ENCODE results near the gene DAPK2.

DAPK2 gene

GRCh38 chr15:63908281-63908680 lies 138.0 kb downstream of the DAPK2 start:
- Histone ChIP-seq H4K20me1 (ENCODE audit: insufficient read depth) (no peaks in the 10 kb centered on the region), H2AFZ (ENCODE audit: low read depth) (no peak overlapping the region), H3K4me3 (IDR thresholded peaks at IDR 0.05; ENCODE audit: insufficient read depth, low read depth, low read length) (no peak overlapping the region), H3K27me3 (ENCODE audit: insufficient read depth, low read depth) (no peaks in the 10 kb centered on the region), H3K4me1 (ENCODE audit: low read depth, poor library complexity, severe bottlenecking) (no peaks in the 10 kb centered on the region), H3K9ac (no peak overlapping the region), H3K36me3 (ENCODE audit: insufficient read depth) (no peaks in the 10 kb centered on the region), H3K27ac (no peak overlapping the region), H3K79me2 (ENCODE audit: insufficient read depth, low read depth) (no peaks in the 10 kb centered on the region), H3K4me2 (no peak overlapping the region)
- no peak for TF ChIP-seq CTCF (conservative IDR thresholded peaks at IDR 0.05; ENCODE audit: low read depth, low read length)

GRCh38 chr15:63907521-63907920 lies 138.8 kb downstream of the DAPK2 start:
- no peak overlapping the region for H3K9ac ChIP-seq
- H3K4me2 ChIP-seq, result no peak overlapping the region
- no peaks in the 10 kb centered on the region for H3K79me2 ChIP-seq (ENCODE audit: insufficient read depth, low read depth)
- no peak overlapping the region for H3K4me3 ChIP-seq (IDR thresholded peaks at IDR 0.05; ENCODE audit: insufficient read depth, low read depth, low read length)
- H3K4me1 ChIP-seq (ENCODE audit: low read depth, poor library complexity, severe bottlenecking), result no peaks in the 10 kb centered on the region
- no peak overlapping the region for H2AFZ ChIP-seq (ENCODE audit: low read depth)
- no peaks in the 10 kb centered on the region for H3K27me3 ChIP-seq (ENCODE audit: insufficient read depth, low read depth)
- H3K36me3 ChIP-seq (ENCODE audit: insufficient read depth), result no peaks in the 10 kb centered on the region
- no peaks in the 10 kb centered on the region for H4K20me1 ChIP-seq (ENCODE audit: insufficient read depth)
- TF ChIP-seq CTCF (conservative IDR thresholded peaks at IDR 0.05; ENCODE audit: low read depth, low read length), result no peak
- H3K27ac ChIP-seq, result no peak overlapping the region

- H2AFZ ChIP-seq (ENCODE audit: low read depth), result no peak overlapping the region
These were observed 140.1 kb downstream of the DAPK2 start for GRCh38 chr15:63906266-63906584.

GRCh38 chr15:63905558-63906265 lies 140.6 kb downstream of the DAPK2 start:
- no peak overlapping the region for H3K9ac ChIP-seq
- no peaks in the 10 kb centered on the region for H3K27me3 ChIP-seq (ENCODE audit: insufficient read depth, low read depth)
- no peak overlapping the region for H3K4me2 ChIP-seq
- H3K36me3 ChIP-seq (ENCODE audit: insufficient read depth), result no peaks in the 10 kb centered on the region
- no peak for TF ChIP-seq CTCF (conservative IDR thresholded peaks at IDR 0.05; ENCODE audit: low read depth, low read length)
- H3K27ac ChIP-seq, result no peak overlapping the region
- H2AFZ ChIP-seq (ENCODE audit: low read depth), result no peak overlapping the region
- no peaks in the 10 kb centered on the region for H4K20me1 ChIP-seq (ENCODE audit: insufficient read depth)
- H3K4me1 ChIP-seq (ENCODE audit: low read depth, poor library complexity, severe bottlenecking), result no peaks in the 10 kb centered on the region
- no peak overlapping the region for H3K4me3 ChIP-seq (IDR thresholded peaks at IDR 0.05; ENCODE audit: insufficient read depth, low read depth, low read length)
- H3K79me2 ChIP-seq (ENCODE audit: insufficient read depth, low read depth), result no peaks in the 10 kb centered on the region

More at GRCh38 chr15:63906266-63906584, 140.1 kb downstream of the DAPK2 start:
- Histone ChIP-seq H3K4me3 (IDR thresholded peaks at IDR 0.05; ENCODE audit: insufficient read depth, low read depth, low read length) (no peak overlapping the region), H4K20me1 (ENCODE audit: insufficient read depth) (no peaks in the 10 kb centered on the region), H3K36me3 (ENCODE audit: insufficient read depth) (no peaks in the 10 kb centered on the region), H3K27me3 (ENCODE audit: insufficient read depth, low read depth) (no peaks in the 10 kb centered on the region), H3K27ac (no peak overlapping the region), H3K4me2 (no peak overlapping the region), H3K4me1 (ENCODE audit: low read depth, poor library complexity, severe bottlenecking) (no peaks in the 10 kb centered on the region), H3K9ac (no peak overlapping the region), H3K79me2 (ENCODE audit: insufficient read depth, low read depth) (no peaks in the 10 kb centered on the region)
- TF ChIP-seq CTCF (conservative IDR thresholded peaks at IDR 0.05; ENCODE audit: low read depth, low read length), result no peak

Data from KMS-11 (cell line).